ENCODE data around the gene SERPING1.

The SERPING1 gene

GRCh38 chr11:57597461-57597915, at the start of gene SERPING1:
SERPING1 (plus strand) TSS chr11:57597685; CDS start chr11:57598271, 586 bp downstream.
- no peak for DNase-seq (ENCODE audit: low read depth)

GRCh38 chr11:57547854-57548377, 49.6 kb upstream of the SERPING1 start:
- DNase-seq (ENCODE audit: low read depth): no peak

GRCh38 chr11:57549983-57550382, 47.5 kb upstream of the SERPING1 start:
- DNase-seq (ENCODE audit: low read depth): no peak

DNA sequence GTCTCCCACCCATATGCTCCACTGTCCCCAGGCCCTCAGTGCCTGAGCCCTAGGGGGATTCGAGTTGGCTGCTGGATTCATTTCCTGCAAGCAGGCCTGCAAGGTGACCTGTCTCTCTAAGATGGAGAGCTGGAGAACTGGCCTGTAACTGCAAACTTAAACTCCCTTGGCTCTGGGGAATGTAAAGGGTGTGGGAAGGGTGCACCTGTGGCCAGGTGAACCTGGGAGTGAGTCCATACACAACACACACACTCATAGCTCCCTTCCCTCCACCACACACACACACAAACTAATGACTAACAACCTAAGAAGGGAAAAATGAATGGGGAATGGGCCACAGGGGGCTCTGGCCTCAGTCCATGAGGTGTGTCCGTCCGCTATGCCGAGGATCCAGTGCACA, 45.5 kb upstream of the SERPING1 start:
- DNase-seq (ENCODE audit: low read depth): no peak

GRCh38 chr11:57552479-57552878, 45.0 kb upstream of the SERPING1 start:
- DNase-seq (ENCODE audit: low read depth): no peak

DNA sequence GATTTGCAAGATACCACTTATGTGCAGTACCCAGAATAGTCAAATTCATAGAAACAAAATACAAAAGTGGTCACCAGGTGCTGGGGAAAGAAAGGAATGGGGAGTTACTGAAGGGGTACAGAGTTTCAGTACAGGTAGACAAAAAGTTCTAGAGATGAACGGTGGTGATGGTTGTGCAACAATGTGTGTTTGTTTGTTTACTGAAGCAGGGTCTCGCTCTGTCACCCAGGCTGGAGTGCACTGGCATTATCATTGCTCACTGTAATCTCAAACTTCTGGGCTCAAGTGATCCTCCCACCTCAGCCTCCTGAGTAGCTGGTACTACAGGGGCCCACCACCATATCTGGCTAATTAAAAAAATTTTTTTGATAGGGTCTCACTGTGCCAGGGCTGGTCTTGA, 42.1 kb upstream of the SERPING1 start:
- DNase-seq (ENCODE audit: low read depth): no peak

DNA sequence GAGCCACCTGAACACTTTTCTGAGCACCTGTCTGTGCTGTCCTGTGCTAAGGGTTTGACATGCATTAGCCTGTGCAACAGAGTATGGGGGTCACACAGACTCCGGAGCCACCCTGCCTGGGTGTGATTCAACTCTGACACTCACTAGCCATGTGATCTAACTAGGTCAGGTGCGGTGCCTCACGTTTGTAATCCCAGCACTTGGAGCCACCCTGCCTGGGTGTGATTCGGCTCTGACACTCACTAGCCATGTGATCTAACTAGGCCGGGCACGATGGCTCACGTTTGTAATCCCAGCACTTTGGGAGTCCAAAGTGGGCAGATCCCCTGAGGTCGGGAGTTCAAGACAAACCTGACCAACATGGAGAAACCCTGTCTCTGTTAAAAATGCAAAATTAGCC, 41.4 kb upstream of the SERPING1 start:
- no peak for DNase-seq (ENCODE audit: low read depth)

- DNase-seq (ENCODE audit: low read depth): no peak
These were observed 37.3 kb upstream of the SERPING1 start for GRCh38 chr11:57560146-57560545.

DNA sequence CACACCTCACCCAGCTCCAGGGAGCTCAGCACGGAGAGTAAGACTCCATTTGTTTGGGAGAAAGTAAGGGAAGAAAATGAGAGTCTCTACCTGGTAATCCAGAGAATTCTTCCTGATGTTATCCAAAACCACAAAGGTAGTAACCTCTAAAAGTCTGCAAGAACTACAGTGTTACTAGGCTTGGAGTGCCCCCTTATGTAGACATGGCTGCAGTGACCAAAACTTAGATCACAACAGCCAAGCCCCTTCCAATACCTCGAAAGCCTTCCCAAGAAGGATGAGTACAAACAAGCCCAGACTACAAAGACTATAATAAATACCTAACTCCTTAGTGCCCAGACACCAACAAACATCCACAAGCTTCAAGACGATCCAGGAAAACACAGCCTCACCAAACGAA, 34.9 kb upstream of the SERPING1 start:
- no peak for DNase-seq (ENCODE audit: low read depth)

DNA sequence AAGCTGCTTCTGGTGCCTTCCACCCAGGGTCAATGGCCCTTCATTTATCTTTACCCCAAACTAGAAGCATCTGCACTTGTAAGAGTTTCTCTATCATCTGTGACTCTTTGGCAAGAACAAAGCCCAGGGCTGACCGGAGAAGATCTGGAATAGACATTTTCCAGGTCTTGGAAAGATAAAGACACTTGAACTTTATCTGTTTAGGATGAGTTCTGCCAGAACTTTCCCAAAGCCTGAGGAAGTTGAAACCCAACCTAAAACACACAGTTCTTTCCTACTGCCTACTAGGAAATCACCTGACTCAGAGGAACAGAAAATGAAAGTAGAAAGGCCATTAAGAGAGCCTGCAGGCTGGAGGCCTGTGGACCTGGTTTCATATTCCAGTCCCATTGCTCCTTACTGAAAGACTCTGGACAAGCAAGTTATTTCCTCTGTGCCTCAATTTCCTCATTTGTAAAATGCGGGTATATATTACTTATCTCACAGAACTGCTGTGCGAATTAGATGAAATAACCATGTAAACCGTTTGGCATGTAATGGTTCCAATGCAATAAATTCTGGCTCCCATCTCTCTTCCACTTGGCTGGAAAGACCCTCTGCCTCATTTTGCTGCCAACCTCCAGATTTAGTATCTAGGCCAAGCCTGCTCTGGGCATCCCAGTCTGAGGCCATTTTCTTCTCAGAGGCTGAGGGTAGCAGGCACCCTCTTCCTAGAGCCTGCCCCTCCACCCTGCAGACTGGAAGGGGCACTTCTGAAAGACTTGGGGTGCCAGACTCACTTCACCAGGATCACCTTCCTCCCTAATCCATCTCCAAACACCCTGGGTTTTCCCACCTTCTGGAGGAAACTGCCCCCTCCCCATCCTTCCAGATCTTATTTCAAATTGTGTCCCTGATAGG, 31.2 kb upstream of the SERPING1 start:
- no peak for DNase-seq (ENCODE audit: low read depth)

DNA sequence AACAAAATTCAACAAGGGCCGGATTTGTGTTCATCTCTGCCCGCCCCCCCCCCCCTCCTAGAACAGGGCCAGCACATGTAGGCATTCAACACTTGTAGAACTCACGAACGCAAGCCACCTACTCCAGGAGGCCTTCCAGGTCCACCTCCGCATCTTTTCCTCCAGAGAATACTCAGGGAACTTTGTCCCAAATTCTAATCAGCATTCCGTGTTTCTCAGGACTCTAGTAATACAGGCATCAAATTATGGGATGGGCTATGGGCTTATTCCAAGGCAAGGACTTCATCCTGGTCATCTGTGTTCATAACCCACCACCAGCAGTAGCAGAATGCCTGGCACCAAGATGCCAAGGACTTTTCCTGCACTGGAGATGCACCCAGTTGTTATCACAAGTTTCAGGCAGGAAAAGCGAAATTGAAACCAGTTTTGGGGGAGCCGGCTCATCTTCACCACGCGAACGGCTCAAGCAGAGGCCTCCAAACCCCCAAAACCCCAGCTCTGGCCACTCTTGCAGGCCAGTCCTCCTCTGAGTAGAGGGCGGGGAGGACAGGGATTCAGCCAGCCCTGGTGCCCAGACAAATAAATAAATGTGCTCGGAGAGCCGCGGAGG, 30.5 kb upstream of the SERPING1 start:
- no peak for DNase-seq (ENCODE audit: low read depth)

- peak; percentile 31 for DNase-seq (ENCODE audit: low read depth)
These were observed 29.8 kb upstream of the SERPING1 start, which contains the start of gene UBE2L6 for GRCh38 chr11:57567515-57568329. UBE2L6 (minus strand) TSS chr11:57567672; CDS start chr11:57567611, 61 bp downstream.

- DNase-seq (ENCODE audit: low read depth): peak; percentile 85
These were observed 29.1 kb upstream of the SERPING1 start for GRCh38 chr11:57568330-57568766.

GRCh38 chr11:57571606-57572005, 25.9 kb upstream of the SERPING1 start:
- DNase-seq (ENCODE audit: low read depth): no peak

GRCh38 chr11:57574061-57574460, 23.4 kb upstream of the SERPING1 start:
- DNase-seq (ENCODE audit: low read depth): no peak

- DNase-seq (ENCODE audit: low read depth): no peak
These were observed 13.1 kb upstream of the SERPING1 start for GRCh38 chr11:57584341-57584740.

- no peak for DNase-seq (ENCODE audit: low read depth)
These were observed 12.2 kb upstream of the SERPING1 start for GRCh38 chr11:57585301-57585700.

DNA sequence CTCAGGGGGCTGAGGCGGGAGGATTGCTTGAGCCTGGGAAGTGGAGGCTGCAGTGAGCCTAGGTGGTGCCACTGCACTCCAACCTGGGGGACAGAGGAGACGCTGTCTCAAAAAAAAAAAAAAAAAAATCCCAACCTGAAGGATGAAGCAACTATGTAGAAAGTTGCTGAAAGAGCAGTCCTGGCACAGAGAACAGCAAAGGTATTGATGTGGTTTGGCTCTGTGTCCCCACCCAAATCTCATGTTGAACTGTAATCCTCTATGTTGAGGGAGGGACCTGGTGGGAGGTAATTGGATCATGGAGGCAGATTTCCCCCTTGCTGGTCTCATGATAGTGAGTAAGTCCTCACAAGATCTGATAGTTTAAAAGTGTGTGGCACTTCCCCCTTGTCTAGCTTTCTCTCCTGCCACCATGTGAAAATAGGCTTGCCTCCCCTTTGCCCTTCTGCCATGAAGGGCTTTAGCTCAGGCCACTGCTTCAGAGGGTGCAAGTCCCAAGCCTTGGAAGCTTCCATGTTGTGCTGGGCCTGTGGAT, 10.7 kb upstream of the SERPING1 start:
- no peak for DNase-seq (ENCODE audit: low read depth)

GRCh38 chr11:57588046-57588710, 9.3 kb upstream of the SERPING1 start:
- no peak for DNase-seq (ENCODE audit: low read depth)

- no peak for DNase-seq (ENCODE audit: low read depth)
These were observed 1.1 kb upstream of the SERPING1 start for GRCh38 chr11:57596266-57596885.

Data from stimulated activated CD8-positive, alpha-beta memory T cell treated with anti-CD3 and anti-CD28 coated beads, Interleukin-7, amount 100 ng/mL, for 24 hours (primary cell).